A549 (cell line): ENCODE data around the gene GNA12. TPM values are rescaled to one million over a fixed set of nuclear protein-coding genes. Genes with fewer than 3 reads are reported as not detected.

Source experiments
- ATAC-seq, 2 experiments: fragments of 200-7000 bp in 1 of 2; fragments of >200 bp in 1 of 2; cut with Nextera tagmentation in 1 of 2; cut with Tn5 transposase in 1 of 2; 3 replicates each; pipeline versions ENCODE4 v1.8.0 to v1.9.1; 2018 to 2020; ENCODE audit warnings: mild to moderate bottlenecking in 1 of 2, moderate library complexity in 1 of 2
- CTCF ChIA-PET: fragments of 300-600 bp; sonication (Branson Sonifier 250); formaldehyde crosslinking; extraction: SDS; loops from one replicate; lab custom pipeline; 2021; ENCODE audit warnings: antibody characterized with exemption, inconsistent platforms; lab: Yijun Ruan, JAX
- POLR2A ChIA-PET: fragments of 350-600 bp; formaldehyde crosslinking; extraction: SDS; loops from one replicate; lab custom pipeline; 2021; ENCODE audit warnings: antibody characterized with exemption, inconsistent platforms; lab: Yijun Ruan, JAX
- DNase-seq, 2 experiments: peaks; one replicate each; pipeline versions ENCODE4 v3.0.0 to v3.0.0-alpha.2; 2011 to 2016; ENCODE audit warnings: low read depth in 1 of 2, low spot score in 1 of 2
- FAIRE-seq: peaks from 2 replicates; lab custom pipeline; 2011; peaks lifted over from hg19 to GRCh38; lab: Jason Lieb, UNC
- H3K27ac ChIP-seq, 2 experiments: fragments of >200 bp; sonication (Bioruptor Twin); formaldehyde crosslinking; 3 replicates each; pipeline ENCODE4 v1.5.1; 2016 to 2017
- H3K4me1 ChIP-seq: fragments of >200 bp; sonication (Bioruptor Twin); formaldehyde crosslinking; 3 replicates; pipeline ENCODE4 v1.6.1; 2016
- H3K4me2 ChIP-seq: fragments of >200 bp; sonication (Bioruptor Twin); formaldehyde crosslinking; 3 replicates; pipeline ENCODE4 v1.6.1; 2016
- H3K4me3 ChIP-seq: fragments of >200 bp; sonication (Bioruptor Twin); formaldehyde crosslinking; 3 replicates; pipeline ENCODE4 v1.5.1; 2016
- H3K9me3 ChIP-seq: fragments of >200 bp; sonication (Bioruptor Twin); formaldehyde crosslinking; 3 replicates; pipeline ENCODE4 v1.6.1; 2016
- CBX8 ChIP-seq: fragments of 200-600 bp; sonication (generic); IDR thresholded peaks from 2 replicates; pipeline ENCODE4 v1.6.1; 2016
- CHD4 ChIP-seq: fragments of 200-600 bp; sonication (generic); IDR thresholded peaks from 2 replicates; pipeline ENCODE4 v1.6.1; 2016; ENCODE audit warnings: antibody characterized with exemption, mild to moderate bottlenecking, borderline replicate concordance
- CTCF ChIP-seq: fragments of >200 bp; sonication (Bioruptor Twin); formaldehyde crosslinking; IDR thresholded peaks from 3 replicates; pipeline ENCODE4 v1.5.1; 2016
- ESRRA ChIP-seq: fragments of 150-350 bp; IDR thresholded peaks from 2 replicates; pipeline ENCODE4 v1.6.1; 2014; ENCODE audit warnings: mild to moderate bottlenecking, low read length, borderline replicate concordance
- FOXS1 ChIP-seq: fragments of 250-450 bp; sonication (Bioruptor Pico); IDR thresholded peaks from 2 replicates; pipeline ENCODE4 v1.5.0; 2020; ENCODE audit warnings: mild to moderate bottlenecking, moderate library complexity
- HDAC2 ChIP-seq: fragments of 200-600 bp; sonication (generic); IDR thresholded peaks from 2 replicates; pipeline ENCODE4 v1.6.1; 2016
- HES2 ChIP-seq: fragments of >200 bp; sonication (Bioruptor Twin); formaldehyde crosslinking; IDR thresholded peaks from 2 replicates; pipeline ENCODE4 v1.6.1; 2016
- JUN ChIP-seq, 2 experiments: fragments of >200 bp; sonication (Bioruptor Twin); formaldehyde crosslinking; IDR thresholded peaks; 2 replicates in 1 of 2; 3 replicates in 1 of 2; pipeline ENCODE4 v1.6.1; 2016 to 2017
- KDM5A ChIP-seq: fragments of 200-600 bp; sonication (generic); IDR thresholded peaks from 2 replicates; pipeline ENCODE4 v1.6.1; 2016; ENCODE audit warnings: antibody characterized with exemption, mild to moderate bottlenecking
- MYC ChIP-seq: IDR thresholded peaks from 2 replicates; pipeline ENCODE4 v1.6.1; 2012; ENCODE audit warnings: mild to moderate bottlenecking, inconsistent platforms, low read length, improper control_type of control experiment, borderline replicate concordance
- NFE2L2 ChIP-seq: fragments of 150-350 bp; conservative IDR thresholded peaks from 2 replicates; pipeline ENCODE4 v1.6.1; 2014; ENCODE audit warnings: low read length
- PBX3 ChIP-seq: IDR thresholded peaks from 2 replicates; pipeline ENCODE4 v1.6.1; 2012
- POLR2A ChIP-seq: IDR thresholded peaks from 2 replicates; pipeline ENCODE4 v1.6.1; 2012; ENCODE audit warnings: mild to moderate bottlenecking, low read length
- REST ChIP-seq: fragments of 200-600 bp; sonication (generic); IDR thresholded peaks from 2 replicates; pipeline ENCODE4 v1.6.1; 2016; ENCODE audit warnings: antibody characterized with exemption, mild to moderate bottlenecking, moderate library complexity
- RFX5 ChIP-seq: fragments of 450-650 bp; IDR thresholded peaks from 2 replicates; pipeline ENCODE4 v1.7.1; 2014; ENCODE audit warnings: antibody characterized with exemption, mild to moderate bottlenecking, moderate library complexity
- TFCP2L1 ChIP-seq: fragments of 250-450 bp; sonication (Bioruptor Pico); IDR thresholded peaks from 2 replicates; pipeline ENCODE4 v1.5.0; 2021; ENCODE audit warnings: mild to moderate bottlenecking
- TP53 ChIP-seq: fragments of 250-450 bp; sonication (Bioruptor Pico); IDR thresholded peaks from 2 replicates; pipeline ENCODE4 v1.5.0; 2021; ENCODE audit warnings: mild to moderate bottlenecking, moderate library complexity
- ZFP36 ChIP-seq: fragments of 450-650 bp; IDR thresholded peaks from 2 replicates; pipeline ENCODE4 v1.6.1; 2014; ENCODE audit warnings: borderline replicate concordance; ENCODE audit not compliant: partially characterized antibody
- ZNF302 ChIP-seq: fragments of 250-450 bp; sonication (Bioruptor Pico); IDR thresholded peaks from 2 replicates; pipeline ENCODE4 v1.9.0; 2021; ENCODE audit warnings: inconsistent platforms, mild to moderate bottlenecking, moderate library complexity
- WGBS: methylation state at CpG from one replicate; pipeline ENCODE4 v1.1.6; 2017; ENCODE audit errors: missing lambda C conversion rate; 5-methylcytosine and 5-hydroxymethylcytosine counted together
- polyA plus RNA-seq, 4 experiments: library from polyadenylated mRNA; depleted of rRNA in 3 of 4; stranded (reverse); fragments of >200 nt; fragmentation: RNase III in 1 of 4; extraction: RNeasy Plus Mini Kit Qiagen cat#74134 plus additional on column Dnase treatment in 1 of 4; gene quantifications; 2 replicates in 3 of 4; 3 replicates in 1 of 4; pipeline ENCODE4 v1.2.3, GENCODE V29; 2011 to 2017
- TF ChIP-seq, protein P1 (sequence below): fragments of 150-350 bp; IDR thresholded peaks from 2 replicates; pipeline ENCODE4 v1.6.1; 2014; ENCODE audit warnings: low read depth, mild to moderate bottlenecking, low read length
- TF ChIP-seq, protein P2 (sequence below): fragments of >200 bp; sonication (Bioruptor Twin); formaldehyde crosslinking; IDR thresholded peaks from 3 replicates; pipeline ENCODE4 v1.6.1; 2016
- TF ChIP-seq, protein P3 (sequence below): fragments of 450-650 bp; IDR thresholded peaks from 2 replicates; pipeline ENCODE4 v1.6.1; 2014; ENCODE audit warnings: antibody characterized with exemption

GNA12 gene
- polyA plus RNA-seq, 2 of the 4 experiments (the other 2 are of a cell fraction) = 33.0 to 43.7 TPM

GRCh38 chr7:2705371-2706096, 138.6 kb downstream of the GNA12 start:
- Histone ChIP-seq H3K4me2 (no peak overlapping the region), H3K4me1 (no peaks in the 10 kb centered on the region), H3K27ac (no peak overlapping the region), H3K4me3 (no peak overlapping the region), H3K9me3 (no peaks in the 10 kb centered on the region)
- 81% methylated on average over 14 of the region's 14 CpGs for WGBS
- CTCF ChIA-PET = interaction anchor here (0.6 to 2.7 kb wide), 7 partner anchors 10 to 1127 kb away, joined by 3 to 14 read pairs (median 3); no protein-coding TSS in a partner anchor
- DNase-seq = no peak
- POLR2A ChIA-PET = no interaction called here
- no peak for FAIRE-seq
- ATAC-seq = no peak
- TF ChIP-seq TFCP2L1 (CRISPR knock-in tag) (no peak), ESRRA (no peak), CBX8 (no peak), POLR2A (no peak), ZNF302 (CRISPR knock-in tag) (no peak), NFE2L2 (no peak), CHD4 (no peak), RFX5 (no peak), REST (no peak), FOXS1 (CRISPR knock-in tag) (no peak), HDAC2 (no peak)

GRCh38 chr7:2702594-2702957, 141.5 kb downstream of the GNA12 start:
- CTCF ChIA-PET = interaction anchor here (0.7 to 7.5 kb wide), 7 partner anchors 9 to 251 kb away, joined by 3 to 41 read pairs (median 5); no protein-coding TSS in a partner anchor
- no peak overlapping the region for H3K4me2 ChIP-seq
- FAIRE-seq (no peak), DNase-seq (no peak), ATAC-seq (no peak)
- POLR2A ChIA-PET = no interaction called here
- no peaks in the 10 kb centered on the region for H3K9me3 ChIP-seq
- H3K4me3 ChIP-seq = no peak overlapping the region
- no peak overlapping the region for H3K27ac ChIP-seq
- no peaks in the 10 kb centered on the region for H3K4me1 ChIP-seq
- WGBS = 96% methylated on average over 15 of the region's 22 CpGs
- TF ChIP-seq KDM5A = no peak
- no peak for TF ChIP-seq RFX5
- TF ChIP-seq, protein P1, sequence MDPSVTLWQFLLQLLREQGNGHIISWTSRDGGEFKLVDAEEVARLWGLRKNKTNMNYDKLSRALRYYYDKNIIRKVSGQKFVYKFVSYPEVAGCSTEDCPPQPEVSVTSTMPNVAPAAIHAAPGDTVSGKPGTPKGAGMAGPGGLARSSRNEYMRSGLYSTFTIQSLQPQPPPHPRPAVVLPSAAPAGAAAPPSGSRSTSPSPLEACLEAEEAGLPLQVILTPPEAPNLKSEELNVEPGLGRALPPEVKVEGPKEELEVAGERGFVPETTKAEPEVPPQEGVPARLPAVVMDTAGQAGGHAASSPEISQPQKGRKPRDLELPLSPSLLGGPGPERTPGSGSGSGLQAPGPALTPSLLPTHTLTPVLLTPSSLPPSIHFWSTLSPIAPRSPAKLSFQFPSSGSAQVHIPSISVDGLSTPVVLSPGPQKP = no peak
- TF ChIP-seq ZFP36 = no peak
- TF ChIP-seq CHD4 = no peak
- no peak for TF ChIP-seq JUN (IDR thresholded peaks at IDR 0.05)
- no peak for TF ChIP-seq CTCF
- TF ChIP-seq, protein P2, sequence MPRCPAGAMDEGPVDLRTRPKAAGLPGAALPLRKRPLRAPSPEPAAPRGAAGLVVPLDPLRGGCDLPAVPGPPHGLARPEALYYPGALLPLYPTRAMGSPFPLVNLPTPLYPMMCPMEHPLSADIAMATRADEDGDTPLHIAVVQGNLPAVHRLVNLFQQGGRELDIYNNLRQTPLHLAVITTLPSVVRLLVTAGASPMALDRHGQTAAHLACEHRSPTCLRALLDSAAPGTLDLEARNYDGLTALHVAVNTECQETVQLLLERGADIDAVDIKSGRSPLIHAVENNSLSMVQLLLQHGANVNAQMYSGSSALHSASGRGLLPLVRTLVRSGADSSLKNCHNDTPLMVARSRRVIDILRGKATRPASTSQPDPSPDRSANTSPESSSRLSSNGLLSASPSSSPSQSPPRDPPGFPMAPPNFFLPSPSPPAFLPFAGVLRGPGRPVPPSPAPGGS = no peak
- TF ChIP-seq REST = no peak
- TF ChIP-seq HES2 = no peak
- TF ChIP-seq ZNF302 (CRISPR knock-in tag) = no peak
- TF ChIP-seq TP53 (CRISPR knock-in tag) = no peak
- no peak for TF ChIP-seq PBX3
- TF ChIP-seq, protein P3, sequence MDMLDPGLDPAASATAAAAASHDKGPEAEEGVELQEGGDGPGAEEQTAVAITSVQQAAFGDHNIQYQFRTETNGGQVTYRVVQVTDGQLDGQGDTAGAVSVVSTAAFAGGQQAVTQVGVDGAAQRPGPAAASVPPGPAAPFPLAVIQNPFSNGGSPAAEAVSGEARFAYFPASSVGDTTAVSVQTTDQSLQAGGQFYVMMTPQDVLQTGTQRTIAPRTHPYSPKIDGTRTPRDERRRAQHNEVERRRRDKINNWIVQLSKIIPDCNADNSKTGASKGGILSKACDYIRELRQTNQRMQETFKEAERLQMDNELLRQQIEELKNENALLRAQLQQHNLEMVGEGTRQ = no peak
- no peak for TF ChIP-seq MYC
